ENCODE results near the gene DUSP2.

DNA sequence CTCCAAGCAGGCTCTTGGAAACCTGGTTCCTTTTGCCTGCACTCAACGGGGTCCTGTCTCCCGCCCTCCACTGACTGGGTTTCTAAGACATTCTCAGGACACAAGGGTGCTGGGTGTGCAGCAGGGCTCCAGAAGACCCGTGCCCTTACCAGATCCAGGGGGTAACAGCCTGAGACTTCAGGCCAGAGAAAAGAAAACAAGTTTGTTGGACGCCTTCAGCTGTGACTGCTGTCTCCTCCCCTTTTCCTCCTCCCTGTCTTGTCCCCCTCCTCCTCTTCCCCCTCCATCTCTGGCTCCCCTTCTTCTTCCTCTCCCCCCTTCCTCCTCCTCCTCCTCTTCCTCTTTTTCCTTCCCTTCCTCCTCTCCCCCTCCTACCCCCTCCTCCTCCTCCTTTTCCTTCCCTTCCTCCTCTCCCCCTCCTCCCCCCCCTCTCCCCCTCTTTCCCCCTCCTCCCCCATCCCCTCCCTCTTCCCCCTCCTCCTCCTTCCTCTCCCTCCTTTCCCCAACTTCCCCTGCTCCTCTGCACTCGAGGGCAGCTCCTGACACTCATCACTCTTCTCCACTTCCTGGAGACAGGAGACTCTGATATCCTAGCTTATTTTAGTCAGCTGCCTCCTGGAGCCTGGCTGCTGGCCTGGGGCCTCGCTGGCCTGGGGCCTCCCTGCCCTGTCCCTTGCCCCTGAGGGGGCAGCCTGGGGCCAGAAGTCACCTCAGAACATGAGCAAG is 41.3 kb downstream of the DUSP2 start:
- TF ChIP-seq FOXP2 (optimal IDR thresholded peaks at IDR 0.05; ENCODE audit: borderline replicate concordance, extremely low read depth, extremely low read length, insufficient read depth) (no peak), TAF1 (IDR thresholded peaks at IDR 0.05; ENCODE audit: borderline replicate concordance, insufficient read depth, low read length) (no peak)
- TF ChIP-seq, protein P1, sequence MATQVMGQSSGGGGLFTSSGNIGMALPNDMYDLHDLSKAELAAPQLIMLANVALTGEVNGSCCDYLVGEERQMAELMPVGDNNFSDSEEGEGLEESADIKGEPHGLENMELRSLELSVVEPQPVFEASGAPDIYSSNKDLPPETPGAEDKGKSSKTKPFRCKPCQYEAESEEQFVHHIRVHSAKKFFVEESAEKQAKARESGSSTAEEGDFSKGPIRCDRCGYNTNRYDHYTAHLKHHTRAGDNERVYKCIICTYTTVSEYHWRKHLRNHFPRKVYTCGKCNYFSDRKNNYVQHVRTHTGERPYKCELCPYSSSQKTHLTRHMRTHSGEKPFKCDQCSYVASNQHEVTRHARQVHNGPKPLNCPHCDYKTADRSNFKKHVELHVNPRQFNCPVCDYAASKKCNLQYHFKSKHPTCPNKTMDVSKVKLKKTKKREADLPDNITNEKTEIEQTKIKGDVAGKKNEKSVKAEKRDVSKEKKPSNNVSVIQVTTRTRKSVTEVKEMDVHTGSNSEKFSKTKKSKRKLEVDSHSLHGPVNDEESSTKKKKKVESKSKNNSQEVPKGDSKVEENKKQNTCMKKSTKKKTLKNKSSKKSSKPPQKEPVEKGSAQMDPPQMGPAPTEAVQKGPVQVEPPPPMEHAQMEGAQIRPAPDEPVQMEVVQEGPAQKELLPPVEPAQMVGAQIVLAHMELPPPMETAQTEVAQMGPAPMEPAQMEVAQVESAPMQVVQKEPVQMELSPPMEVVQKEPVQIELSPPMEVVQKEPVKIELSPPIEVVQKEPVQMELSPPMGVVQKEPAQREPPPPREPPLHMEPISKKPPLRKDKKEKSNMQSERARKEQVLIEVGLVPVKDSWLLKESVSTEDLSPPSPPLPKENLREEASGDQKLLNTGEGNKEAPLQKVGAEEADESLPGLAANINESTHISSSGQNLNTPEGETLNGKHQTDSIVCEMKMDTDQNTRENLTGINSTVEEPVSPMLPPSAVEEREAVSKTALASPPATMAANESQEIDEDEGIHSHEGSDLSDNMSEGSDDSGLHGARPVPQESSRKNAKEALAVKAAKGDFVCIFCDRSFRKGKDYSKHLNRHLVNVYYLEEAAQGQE (IDR thresholded peaks at IDR 0.05; ENCODE audit: insufficient read depth in 1 of 2, low read depth in 2 of 2, low read length in 2 of 2) = no peak
